ENCODE results near the gene HAPLN2.

DNA sequence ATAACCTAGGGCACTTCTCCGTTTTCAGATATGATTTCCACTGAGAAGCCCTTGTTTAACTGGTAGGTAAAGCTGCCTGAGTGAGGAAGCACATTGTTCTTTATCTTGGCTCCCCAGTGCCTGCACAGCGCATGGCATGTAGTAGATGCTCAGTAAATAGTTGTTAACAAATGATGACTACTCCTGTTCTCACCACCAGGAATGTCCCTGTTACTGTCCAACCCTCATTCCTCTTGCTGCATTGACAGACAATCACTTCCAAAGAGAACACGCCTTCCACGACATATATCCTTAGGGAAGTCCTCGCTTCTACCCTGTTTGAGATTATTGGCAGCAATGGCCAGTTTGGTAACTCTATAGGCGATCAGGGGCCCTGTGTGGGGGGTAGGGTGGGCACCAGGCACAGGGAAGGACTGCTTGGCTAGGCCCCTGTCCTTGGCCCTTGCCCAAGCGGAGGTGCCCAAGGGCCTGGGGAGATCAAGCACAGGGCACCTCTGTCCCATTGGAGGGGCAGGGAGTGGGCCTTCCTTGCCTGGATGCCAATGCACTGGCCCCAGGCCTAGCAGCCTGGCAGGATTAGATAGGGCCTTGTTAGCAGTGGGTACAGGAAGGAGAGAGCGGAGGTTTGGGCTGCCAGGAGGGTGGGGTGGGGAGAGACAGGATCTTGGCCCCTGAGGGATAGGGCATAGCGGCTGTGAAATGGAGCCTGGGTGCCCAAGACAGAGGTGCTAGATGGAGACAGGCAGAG is 47.8 kb downstream of the HAPLN2 start:
- TF ChIP-seq, protein P1, sequence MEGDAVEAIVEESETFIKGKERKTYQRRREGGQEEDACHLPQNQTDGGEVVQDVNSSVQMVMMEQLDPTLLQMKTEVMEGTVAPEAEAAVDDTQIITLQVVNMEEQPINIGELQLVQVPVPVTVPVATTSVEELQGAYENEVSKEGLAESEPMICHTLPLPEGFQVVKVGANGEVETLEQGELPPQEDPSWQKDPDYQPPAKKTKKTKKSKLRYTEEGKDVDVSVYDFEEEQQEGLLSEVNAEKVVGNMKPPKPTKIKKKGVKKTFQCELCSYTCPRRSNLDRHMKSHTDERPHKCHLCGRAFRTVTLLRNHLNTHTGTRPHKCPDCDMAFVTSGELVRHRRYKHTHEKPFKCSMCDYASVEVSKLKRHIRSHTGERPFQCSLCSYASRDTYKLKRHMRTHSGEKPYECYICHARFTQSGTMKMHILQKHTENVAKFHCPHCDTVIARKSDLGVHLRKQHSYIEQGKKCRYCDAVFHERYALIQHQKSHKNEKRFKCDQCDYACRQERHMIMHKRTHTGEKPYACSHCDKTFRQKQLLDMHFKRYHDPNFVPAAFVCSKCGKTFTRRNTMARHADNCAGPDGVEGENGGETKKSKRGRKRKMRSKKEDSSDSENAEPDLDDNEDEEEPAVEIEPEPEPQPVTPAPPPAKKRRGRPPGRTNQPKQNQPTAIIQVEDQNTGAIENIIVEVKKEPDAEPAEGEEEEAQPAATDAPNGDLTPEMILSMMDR (IDR thresholded peaks at IDR 0.05): no peak
- no peak for TF ChIP-seq POLR2A (IDR thresholded peaks at IDR 0.05)
- TF ChIP-seq POLR2AphosphoS5 (IDR thresholded peaks at IDR 0.05): no peak

All from prostate gland (tissue), 2 donors.